Kasumi-1 (cell line): ENCODE data around the gene RPL37A.
"Not testable (repeated sequence)": the region's sequence is repeated elsewhere in the genome, so short reads cannot be mapped to it uniquely, and the experiment has no call there.

ENCODE experiments used
- DNase-seq, 2 experiments: peaks; one replicate each; lab custom pipeline; 2025; lab: John Stamatoyannopoulos, UW

RPL37A gene

GRCh38 chr2:216517447-216518225, 19.0 kb downstream of the RPL37A start:
- no peak for DNase-seq

- DNase-seq: not testable (repeated sequence)
Observed at GRCh38 chr2:216518566-216519119, 20.0 kb downstream of the RPL37A start.

- DNase-seq: peak; percentile 39 to 55
Observed at GRCh38 chr2:216519154-216519762, 20.6 kb downstream of the RPL37A start.

- DNase-seq: no peak
Observed at GRCh38 chr2:216520112-216520511, 21.5 kb downstream of the RPL37A start.

GRCh38 chr2:216522892-216523502, 24.4 kb downstream of the RPL37A start:
- DNase-seq: no peak

- no peak for DNase-seq
Observed at GRCh38 chr2:216525972-216526371, 27.3 kb downstream of the RPL37A start.

- DNase-seq: no peak
Observed at GRCh38 chr2:216526939-216527338, 28.3 kb downstream of the RPL37A start.

- no peak for DNase-seq
Observed at GRCh38 chr2:216527600-216527999, 29.0 kb downstream of the RPL37A start.

GRCh38 chr2:216532562-216532961, 33.9 kb downstream of the RPL37A start:
- DNase-seq: no peak

- DNase-seq: no peak
Observed at GRCh38 chr2:216533609-216534008, 35.0 kb downstream of the RPL37A start.

GRCh38 chr2:216534809-216535208, 36.2 kb downstream of the RPL37A start:
- no peak for DNase-seq

- DNase-seq: peak in 1 of 2 experiments; percentile 2
Observed at GRCh38 chr2:216535454-216535995, 36.9 kb downstream of the RPL37A start.

GRCh38 chr2:216536734-216537210, 38.1 kb downstream of the RPL37A start:
- no peak for DNase-seq

- DNase-seq: no peak
Observed at GRCh38 chr2:216537366-216537765, 38.7 kb downstream of the RPL37A start.

- DNase-seq: no peak
Observed at GRCh38 chr2:216538538-216538937, 39.9 kb downstream of the RPL37A start.

- no peak for DNase-seq
Observed at GRCh38 chr2:216539120-216539519, 40.5 kb downstream of the RPL37A start.

- no peak for DNase-seq
Observed at GRCh38 chr2:216539791-216540241, 41.2 kb downstream of the RPL37A start.

GRCh38 chr2:216540920-216541319, 42.3 kb downstream of the RPL37A start:
- DNase-seq: no peak

GRCh38 chr2:216541505-216541904, 42.9 kb downstream of the RPL37A start:
- DNase-seq: no peak

GRCh38 chr2:216545359-216545758, 46.7 kb downstream of the RPL37A start:
- peak; percentile 87 for DNase-seq

GRCh38 chr2:216546241-216546640, 47.6 kb downstream of the RPL37A start:
- no peak for DNase-seq
